Caki2 (cell line): Measurements from ENCODE around the gene ICOS. TPM values are rescaled to one million over a fixed set of nuclear protein-coding genes. Genes with fewer than 3 reads are reported as not detected.
"Not testable (repeated sequence)": the region's sequence is repeated elsewhere in the genome, so short reads cannot be mapped to it uniquely, and the experiment has no call there.

Experiments
- DNase-seq: peaks from one replicate; pipeline ENCODE4 v3.0.0-alpha.2; 2015; ENCODE audit warnings: low read depth
- in situ Hi-C: cut with HindIII; loops from 2 replicates; pipeline ENCODE4 v1.10.0; 2016; ENCODE audit warnings: low sequenced_read_pairs, low pct_unique_long_range_greater_than_20kb, mixed read lengths
- total RNA-seq: library from RNA; depleted of rRNA; stranded (reverse); fragments of >200 nt; shearing (Covaris generic); gene quantifications from 2 replicates; pipeline ENCODE4 v1.2.3, GENCODE V29; 2014; ENCODE audit warnings: low replicate concordance

ICOS gene
- total RNA-seq, 1 experiment from 2014 or later: not detected

DNA sequence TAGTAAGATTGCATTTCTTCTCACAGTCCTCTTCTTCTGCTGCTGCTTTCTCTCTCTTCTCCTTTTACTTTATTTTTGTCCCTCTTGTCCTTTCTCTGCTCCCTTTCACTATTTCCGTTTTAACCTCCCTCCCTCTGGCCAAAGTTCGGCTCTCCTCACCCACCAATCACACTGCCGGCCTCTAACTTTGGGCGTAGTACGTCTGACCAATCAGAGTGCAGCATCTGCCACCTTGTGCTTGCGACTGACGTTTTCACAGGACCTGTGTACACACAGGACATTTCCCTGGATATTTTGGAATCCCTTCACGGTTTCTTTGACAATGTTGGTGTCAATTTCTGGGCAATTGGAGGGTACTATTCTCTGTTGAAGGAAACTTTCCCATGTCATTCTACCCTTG lies 22.6 kb upstream of the ICOS start:
- in situ Hi-C loops: no loop called here
- no peak for DNase-seq

DNA sequence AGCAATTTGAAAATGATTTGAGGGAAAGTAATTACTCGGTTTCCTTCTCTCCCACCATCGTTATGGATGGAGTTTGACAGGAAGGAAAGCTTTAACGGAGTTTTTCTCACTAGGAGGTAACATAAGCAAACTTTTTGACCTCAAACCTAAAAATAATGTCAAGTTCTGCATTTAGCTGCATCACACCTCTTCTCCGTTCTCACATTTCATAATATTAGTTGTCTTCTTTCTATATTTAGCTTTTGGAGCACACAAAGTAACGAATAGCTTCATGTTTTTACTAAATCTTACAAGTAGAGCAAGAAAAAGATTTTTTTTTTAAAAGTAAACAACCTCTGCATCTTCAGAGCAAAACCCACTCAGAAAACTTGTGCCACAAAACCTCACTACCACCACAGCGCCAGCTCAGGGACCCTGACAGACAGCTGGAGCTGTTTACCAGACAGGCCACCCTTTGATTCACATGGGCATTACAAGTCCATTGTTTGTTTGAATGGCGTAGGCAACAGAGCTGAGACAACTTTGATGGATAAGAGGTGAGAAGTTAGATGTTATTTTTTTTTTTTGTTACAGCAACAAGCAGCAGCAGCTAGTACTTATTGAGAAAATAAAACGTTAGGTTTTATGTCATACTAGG lies 21.9 kb upstream of the ICOS start:
- in situ Hi-C loops: no loop called here

DNA sequence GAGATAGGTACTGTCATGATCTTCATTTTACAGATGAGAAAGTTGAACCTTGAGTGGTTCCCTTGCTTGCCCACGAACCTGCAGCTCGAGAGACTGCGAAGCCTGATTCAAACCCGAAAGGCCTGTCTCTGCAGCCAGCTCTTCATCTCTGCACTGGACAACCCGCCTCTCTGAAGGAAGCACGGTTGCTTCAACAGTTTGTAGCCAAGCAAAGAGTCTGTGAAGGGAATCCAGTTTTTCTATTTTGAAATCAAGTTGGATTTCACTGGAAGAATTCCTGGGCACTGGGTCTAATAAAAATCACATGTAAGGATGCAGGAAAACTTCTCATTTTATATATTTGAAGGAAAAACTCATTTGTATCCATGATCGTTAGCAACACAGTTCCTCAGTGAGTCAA lies 21.3 kb upstream of the ICOS start:
- in situ Hi-C loops: no loop called here
- DNase-seq: no peak

More for the DNA sequence above, 21.9 kb upstream of the ICOS start:
- DNase-seq: no peak

DNA sequence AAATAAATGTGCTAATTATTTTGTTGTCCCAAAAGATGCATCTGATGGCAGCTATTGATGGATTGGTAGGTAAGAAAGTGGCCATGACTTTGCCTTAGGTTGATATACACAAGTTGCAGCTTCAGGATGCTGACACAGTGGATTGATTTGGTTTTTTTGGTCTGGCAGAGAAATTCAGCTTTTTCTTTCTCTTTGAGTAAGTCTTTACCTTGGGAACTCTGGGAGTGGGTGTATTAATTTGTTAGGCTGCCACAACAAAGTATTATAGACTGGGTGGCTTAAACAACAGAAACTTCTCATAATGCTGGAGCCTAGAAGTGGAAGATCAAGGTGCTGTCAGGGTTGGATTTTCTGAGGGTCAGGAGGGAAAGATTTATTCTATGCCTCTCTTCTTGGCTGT lies 19.8 kb upstream of the ICOS start:
- no peak for DNase-seq
- in situ Hi-C loops: no loop called here

GRCh38 chr2:203918264-203918663 lies 18.3 kb upstream of the ICOS start:
- in situ Hi-C loops: no loop called here
- no peak for DNase-seq

- in situ Hi-C loops: no loop called here
- no peak for DNase-seq
Measured at GRCh38 chr2:203918839-203919238, 17.7 kb upstream of the ICOS start.

GRCh38 chr2:203925512-203926158 lies 10.9 kb upstream of the ICOS start:
- in situ Hi-C loops: no loop called here
- no peak for DNase-seq

DNA sequence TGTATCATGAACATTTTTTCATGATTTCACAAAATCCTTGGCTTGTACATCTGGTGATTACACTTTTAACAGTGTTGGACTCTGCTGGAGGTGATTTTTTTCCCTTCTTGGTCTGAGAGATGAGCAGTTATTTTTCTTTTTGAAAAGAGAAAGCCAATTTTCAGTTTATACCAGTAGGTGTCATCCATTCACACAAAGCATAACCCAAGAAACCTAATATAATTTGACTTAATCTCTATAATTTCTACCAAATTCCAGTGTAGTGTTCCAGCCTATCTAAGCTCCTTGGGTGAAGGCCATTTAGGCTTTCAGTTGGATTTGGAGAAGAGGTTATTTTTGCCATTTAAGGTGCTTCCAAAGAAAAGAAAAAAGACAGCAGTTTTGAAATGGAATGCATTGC lies 7.7 kb upstream of the ICOS start:
- in situ Hi-C loops: no loop called here
- DNase-seq: no peak

- in situ Hi-C loops, DNase-seq: not testable (repeated sequence)
Measured at GRCh38 chr2:203931262-203931661, 5.3 kb upstream of the ICOS start.

DNA sequence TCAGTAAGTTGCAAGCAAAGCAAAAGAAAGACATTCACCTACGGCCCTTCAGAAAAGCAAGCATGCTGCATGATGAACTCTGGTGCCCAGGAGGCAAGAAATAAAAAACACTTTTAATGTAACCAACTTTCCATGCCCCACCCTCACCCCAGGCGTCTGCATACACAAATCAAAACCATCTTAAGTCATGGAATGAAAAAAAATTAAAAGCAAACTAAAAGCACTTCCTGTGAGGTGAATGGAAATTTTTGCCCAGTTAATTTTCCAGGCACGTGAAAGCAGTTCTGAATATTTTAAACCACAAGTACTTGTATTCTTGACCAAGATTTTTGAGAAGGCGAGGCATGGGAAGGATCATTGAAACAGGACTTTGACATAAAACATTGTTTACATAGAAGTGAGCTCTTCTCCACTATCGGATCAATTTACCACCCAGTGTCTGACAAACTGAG lies 2.5 kb upstream of the ICOS start:
- DNase-seq: no peak
- in situ Hi-C loops: no loop called here

GRCh38 chr2:203934711-203935438 lies 1.7 kb upstream of the ICOS start:
- no peak for DNase-seq
- in situ Hi-C loops: no loop called here

DNA sequence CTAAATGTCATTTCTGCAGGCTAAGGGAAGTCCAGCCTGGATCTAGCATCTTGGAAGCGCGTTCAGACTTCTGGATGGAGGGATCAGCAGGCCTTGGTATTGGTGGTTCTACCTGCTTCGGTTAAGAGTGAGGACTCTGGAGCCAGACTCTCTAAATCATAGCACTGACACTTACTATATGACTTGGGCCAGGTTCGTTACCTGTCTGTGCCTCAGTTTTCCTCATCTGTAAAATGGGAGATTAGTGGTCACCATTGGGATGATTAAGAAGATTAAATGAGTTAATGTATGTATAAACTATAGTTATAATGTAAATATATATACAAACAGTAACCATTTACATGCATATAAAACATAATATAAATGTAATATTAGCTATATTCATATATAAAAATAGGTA lies 995 bp upstream of the ICOS start:
- no peak for DNase-seq
- in situ Hi-C loops: no loop called here

DNA sequence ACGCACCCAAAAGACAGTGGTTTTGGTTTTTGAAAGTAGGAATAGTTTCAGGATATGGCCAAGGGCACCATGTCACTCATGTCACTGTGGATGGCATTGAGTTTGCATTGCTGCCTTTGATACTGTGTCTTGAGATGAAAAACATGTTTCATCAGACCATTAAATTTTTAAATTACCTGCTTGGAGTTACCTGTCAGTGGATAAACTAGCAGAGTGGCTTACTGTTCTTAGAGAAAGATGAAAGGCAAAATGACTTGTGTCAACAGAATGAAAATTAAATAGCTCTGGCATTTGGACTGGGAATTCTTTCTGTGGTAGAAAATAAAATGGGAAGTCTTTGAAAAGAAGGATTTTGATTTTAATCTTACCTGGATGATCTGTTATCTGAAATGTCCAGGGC lies 386 bp downstream of the ICOS start:
- DNase-seq: no peak
- in situ Hi-C loops: no loop called here

GRCh38 chr2:203937788-203938187 lies 1.2 kb downstream of the ICOS start:
- DNase-seq: no peak
- in situ Hi-C loops: no loop called here

DNA sequence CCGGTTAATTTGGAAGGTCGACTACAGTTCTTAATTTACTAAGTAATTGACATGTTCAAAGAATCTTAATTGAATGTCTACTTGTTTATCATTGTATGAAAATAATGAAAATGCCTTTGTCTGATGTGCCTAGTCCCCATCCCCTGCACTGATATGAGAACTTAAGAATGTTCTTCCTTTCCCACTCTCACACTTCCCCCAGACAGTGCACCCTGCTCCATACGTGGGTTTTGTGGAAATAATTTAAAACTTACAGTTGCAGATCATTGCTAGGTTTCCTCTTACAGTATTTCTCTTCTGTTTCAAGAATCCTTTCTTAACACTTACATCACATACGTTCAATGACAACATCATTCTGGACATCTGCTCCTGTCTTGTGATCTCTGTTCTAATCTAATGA lies 3.5 kb downstream of the ICOS start:
- no peak for DNase-seq
- in situ Hi-C loops: no loop called here

DNA sequence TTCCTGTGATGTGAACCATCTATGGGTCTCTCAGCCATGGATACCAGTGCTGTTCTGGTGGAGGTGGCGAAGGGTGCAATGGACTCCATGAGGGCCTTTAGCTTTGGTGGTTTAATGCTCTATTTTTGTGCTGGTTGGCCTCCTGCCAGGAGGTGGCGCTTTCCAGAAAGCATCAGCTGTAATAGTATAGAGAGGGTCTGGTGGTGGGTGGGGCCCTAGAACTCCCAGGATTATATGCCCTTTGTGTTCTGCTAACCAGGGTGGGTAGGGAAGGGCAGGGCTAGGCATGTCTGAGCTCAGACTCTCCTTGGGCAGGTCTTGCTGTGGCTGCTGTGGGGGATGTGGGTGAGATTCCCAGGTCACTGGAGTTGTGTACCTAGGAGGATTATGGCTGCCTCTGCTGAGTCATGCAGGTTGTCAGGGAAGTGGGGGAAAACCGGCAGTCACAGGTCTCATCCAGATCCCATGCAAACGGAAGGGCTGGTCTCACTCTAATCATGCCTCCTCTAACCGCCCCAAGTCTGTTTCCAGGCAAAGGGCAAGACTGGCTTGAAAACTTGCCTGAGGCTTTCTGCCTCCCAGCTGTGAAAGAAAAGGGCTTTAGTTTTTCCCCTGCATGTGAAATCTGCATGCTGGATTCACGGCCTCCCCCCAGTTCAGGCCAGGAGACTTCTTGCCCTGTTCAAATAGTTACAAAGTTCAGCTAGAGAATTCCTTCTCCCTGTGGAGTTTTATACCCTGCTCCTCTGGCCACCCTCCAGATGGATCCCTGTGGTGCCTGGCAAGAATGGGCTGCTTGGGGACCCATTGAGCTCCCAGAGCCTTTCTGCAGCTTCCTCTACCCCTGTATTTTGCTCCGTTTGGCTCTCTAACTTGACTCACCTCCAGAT lies 7.2 kb downstream of the ICOS start:
- DNase-seq, in situ Hi-C loops: not testable (repeated sequence)

- no peak for DNase-seq
- in situ Hi-C loops: no loop called here
Measured at GRCh38 chr2:203948733-203949132, 12.2 kb downstream of the ICOS start.

- in situ Hi-C loops: no loop called here
- DNase-seq: no peak
Measured at GRCh38 chr2:203949228-203949627, 12.7 kb downstream of the ICOS start.
